ENCODE measurements around the gene ABHD2. TPM values are rescaled to one million over a fixed set of nuclear protein-coding genes. Genes with fewer than 3 reads are reported as not detected.

Gene ABHD2
- total and polyA plus RNA-seq, 2 donors (not counting 3 experiments of a cell fraction or from before 2014, with no cell fraction given): 14.0 to 62.2 TPM

DNA sequence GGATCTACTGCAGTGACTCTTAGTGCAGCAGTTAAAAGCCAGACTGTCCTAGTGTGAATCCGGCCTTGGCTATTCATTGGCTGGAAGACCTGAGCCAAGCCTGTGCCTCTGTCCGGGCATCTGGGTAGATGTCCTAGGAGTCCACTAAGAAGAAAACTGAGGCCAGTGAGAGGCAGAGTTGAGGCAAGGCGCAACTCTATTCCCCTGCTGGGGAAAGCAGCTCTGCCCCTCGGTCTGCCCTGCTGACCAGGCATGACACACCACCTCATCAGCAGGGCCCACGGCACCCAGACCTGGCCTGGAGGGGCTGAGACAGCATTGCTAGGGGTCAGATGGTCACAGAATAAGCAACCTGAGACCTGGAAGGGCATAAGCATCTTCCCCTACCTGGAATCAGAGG is 46.7 kb upstream of the ABHD2 start:
- no peaks in the 10 kb centered on the region for H4K20me1 ChIP-seq (replicated peaks; ENCODE audit: control insufficient read depth, extremely low read depth, insufficient read depth, low read length)
- H3K9me3 ChIP-seq (replicated peaks; ENCODE audit: control insufficient read depth, insufficient read depth, low read length): no peaks in the 10 kb centered on the region
- intact Hi-C loops (cut with micrococcal nuclease): no loop called here
- no TSS peak for BruUV-seq (replicated peaks)
- CTCF ChIA-PET: interaction anchor here (1.2 to 1.8 kb wide), 2 partner anchors 24 to 136 kb away, joined by 4 read pairs; no protein-coding TSS in a partner anchor
- DNase-seq (ENCODE audit: low read depth, low spot score): no peak
- no peak overlapping the region for H3K4me3 ChIP-seq (replicated peaks in 1 of 3; ENCODE audit: insufficient read depth in 1 of 3, low read depth in 1 of 3, low read length in 3 of 3)
- H3K4me1 ChIP-seq (ENCODE audit: control insufficient read depth, extremely low read depth, insufficient read depth, low read length): no peaks in the 10 kb centered on the region
- FAIRE-seq: no peak
- H3K27me3 ChIP-seq (ENCODE audit: control insufficient read depth in 2 of 2, insufficient read depth in 2 of 2, low read length in 2 of 2): no peaks in the 10 kb centered on the region
- H3K36me3 ChIP-seq (ENCODE audit: control insufficient read depth in 2 of 2, extremely low read depth in 1 of 2, insufficient read depth in 2 of 2, low read length in 2 of 2): no peaks in the 10 kb centered on the region
- H3K4me2 ChIP-seq (ENCODE audit: insufficient read depth, low read length): no peak overlapping the region
- no peak overlapping the region for H2AFZ ChIP-seq (ENCODE audit: low read depth, low read length)
- H3K9ac ChIP-seq (replicated peaks; ENCODE audit: extremely low read depth, insufficient read depth, low read length): no peak overlapping the region
- TF ChIP-seq GATA2 (IDR thresholded peaks at IDR 0.05; ENCODE audit: insufficient read depth, insufficient read length, low read depth, low read length): no peak
- TF ChIP-seq POLR2A (IDR thresholded peaks at IDR 0.05; ENCODE audit: low read depth, low read length): no peak
- TF ChIP-seq, protein P1, sequence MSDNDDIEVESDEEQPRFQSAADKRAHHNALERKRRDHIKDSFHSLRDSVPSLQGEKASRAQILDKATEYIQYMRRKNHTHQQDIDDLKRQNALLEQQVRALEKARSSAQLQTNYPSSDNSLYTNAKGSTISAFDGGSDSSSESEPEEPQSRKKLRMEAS (IDR thresholded peaks at IDR 0.05; ENCODE audit: insufficient read depth, insufficient read length): no peak
- H3K9me1 ChIP-seq (replicated peaks; ENCODE audit: control insufficient read depth, extremely low read depth, insufficient read depth, low read length): no peaks in the 10 kb centered on the region
- no peak overlapping the region for H3K27ac ChIP-seq (ENCODE audit: insufficient read depth, low read depth, low read length)
- dilution Hi-C loops (cut with MboI; ENCODE audit: extremely low pct_ligation_motif_present, low sequenced_read_pairs): no loop called here
- POLR2A ChIA-PET: no interaction called here
- H3K79me2 ChIP-seq (ENCODE audit: control insufficient read depth, insufficient read depth, low read length): no peaks in the 10 kb centered on the region

DNA sequence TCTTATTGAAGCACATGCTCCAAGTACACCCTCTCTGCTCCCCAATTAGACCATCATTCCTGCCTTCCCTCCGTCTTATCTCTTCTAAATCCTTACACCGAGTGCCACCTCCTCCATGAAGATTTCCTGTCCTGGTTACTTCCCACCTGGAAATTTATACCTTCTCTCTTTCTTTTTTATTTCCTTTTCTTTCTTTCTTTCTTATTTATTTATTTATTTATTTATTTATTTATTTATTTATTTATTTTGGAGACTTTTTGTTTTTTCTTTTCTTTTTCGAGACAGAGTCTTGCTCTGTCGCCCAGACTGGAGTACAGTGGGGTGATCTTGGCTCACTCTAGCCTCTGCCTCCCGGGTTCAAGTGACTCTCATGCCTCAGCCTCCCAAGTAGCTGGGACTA is 45.9 kb upstream of the ABHD2 start:
- H3K36me3 ChIP-seq (ENCODE audit: control insufficient read depth in 2 of 2, extremely low read depth in 1 of 2, insufficient read depth in 2 of 2, low read length in 2 of 2): no peaks in the 10 kb centered on the region
- dilution Hi-C loops (cut with MboI; ENCODE audit: extremely low pct_ligation_motif_present, low sequenced_read_pairs) (no loop called here), intact Hi-C loops (cut with micrococcal nuclease) (no loop called here)
- POLR2A ChIA-PET: no interaction called here
- H3K4me1 ChIP-seq (ENCODE audit: control insufficient read depth, extremely low read depth, insufficient read depth, low read length): no peaks in the 10 kb centered on the region
- BruUV-seq (replicated peaks): no TSS peak
- no peak overlapping the region for H3K9ac ChIP-seq (replicated peaks; ENCODE audit: extremely low read depth, insufficient read depth, low read length)
- H3K4me2 ChIP-seq (ENCODE audit: insufficient read depth, low read length): no peak overlapping the region
- no peaks in the 10 kb centered on the region for H4K20me1 ChIP-seq (replicated peaks; ENCODE audit: control insufficient read depth, extremely low read depth, insufficient read depth, low read length)
- no peak overlapping the region for H3K4me3 ChIP-seq (replicated peaks in 1 of 3; ENCODE audit: insufficient read depth in 1 of 3, low read depth in 1 of 3, low read length in 3 of 3)
- no peak overlapping the region for H3K27ac ChIP-seq (ENCODE audit: insufficient read depth, low read depth, low read length)
- no peaks in the 10 kb centered on the region for H3K9me1 ChIP-seq (replicated peaks; ENCODE audit: control insufficient read depth, extremely low read depth, insufficient read depth, low read length)
- no peak overlapping the region for H2AFZ ChIP-seq (ENCODE audit: low read depth, low read length)
- no peaks in the 10 kb centered on the region for H3K27me3 ChIP-seq (ENCODE audit: control insufficient read depth in 2 of 2, insufficient read depth in 2 of 2, low read length in 2 of 2)
- H3K79me2 ChIP-seq (ENCODE audit: control insufficient read depth, insufficient read depth, low read length): no peaks in the 10 kb centered on the region
- CTCF ChIA-PET: no interaction called here
- FAIRE-seq (no peak), DNase-seq (ENCODE audit: low read depth, low spot score) (no peak)
- H3K9me3 ChIP-seq (replicated peaks; ENCODE audit: control insufficient read depth, insufficient read depth, low read length): no peaks in the 10 kb centered on the region
- TF ChIP-seq, protein P2, sequence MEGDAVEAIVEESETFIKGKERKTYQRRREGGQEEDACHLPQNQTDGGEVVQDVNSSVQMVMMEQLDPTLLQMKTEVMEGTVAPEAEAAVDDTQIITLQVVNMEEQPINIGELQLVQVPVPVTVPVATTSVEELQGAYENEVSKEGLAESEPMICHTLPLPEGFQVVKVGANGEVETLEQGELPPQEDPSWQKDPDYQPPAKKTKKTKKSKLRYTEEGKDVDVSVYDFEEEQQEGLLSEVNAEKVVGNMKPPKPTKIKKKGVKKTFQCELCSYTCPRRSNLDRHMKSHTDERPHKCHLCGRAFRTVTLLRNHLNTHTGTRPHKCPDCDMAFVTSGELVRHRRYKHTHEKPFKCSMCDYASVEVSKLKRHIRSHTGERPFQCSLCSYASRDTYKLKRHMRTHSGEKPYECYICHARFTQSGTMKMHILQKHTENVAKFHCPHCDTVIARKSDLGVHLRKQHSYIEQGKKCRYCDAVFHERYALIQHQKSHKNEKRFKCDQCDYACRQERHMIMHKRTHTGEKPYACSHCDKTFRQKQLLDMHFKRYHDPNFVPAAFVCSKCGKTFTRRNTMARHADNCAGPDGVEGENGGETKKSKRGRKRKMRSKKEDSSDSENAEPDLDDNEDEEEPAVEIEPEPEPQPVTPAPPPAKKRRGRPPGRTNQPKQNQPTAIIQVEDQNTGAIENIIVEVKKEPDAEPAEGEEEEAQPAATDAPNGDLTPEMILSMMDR (IDR thresholded peaks at IDR 0.05; ENCODE audit: extremely low read depth in 1 of 2, insufficient read depth in 1 of 2, low read depth in 1 of 2, low read length in 2 of 2): no peak
- TF ChIP-seq MYC (IDR thresholded peaks at IDR 0.05; ENCODE audit: low read depth, low read length) (no peak), FOS (IDR thresholded peaks at IDR 0.05; ENCODE audit: borderline replicate concordance, insufficient read depth, low read length) (no peak), POLR2AphosphoS5 (IDR thresholded peaks at IDR 0.05; ENCODE audit: insufficient read depth, low read depth, low read length) (no peak), JUN (IDR thresholded peaks at IDR 0.05; ENCODE audit: borderline replicate concordance, insufficient read depth, insufficient read length, low read depth) (no peak)
- TF ChIP-seq, protein P1 (IDR thresholded peaks at IDR 0.05; ENCODE audit: insufficient read depth, insufficient read length): no peak

Data from endothelial cell of umbilical vein (primary cell).